OCI-LY1 (cell line): ENCODE measurements around the gene CD40LG.

Experiments
- EZH2 ChIP-seq: fragments of 200-600 bp; sonication (generic), shearing (Covaris generic); IDR thresholded peaks from 2 replicates; pipeline ENCODE4 v1.8.0; 2017; ENCODE audit warnings: borderline replicate concordance, mixed run types, mild to moderate bottlenecking, antibody characterized with exemption, low read length, moderate library complexity, mixed read lengths
- TF ChIP-seq, protein P1 (sequence below): fragments of 200-600 bp; sonication (generic), shearing (Covaris generic); IDR thresholded peaks from 2 replicates; pipeline ENCODE4 v1.5.1; 2017; ENCODE audit warnings: mild to moderate bottlenecking, antibody characterized with exemption, low read length, moderate library complexity, mixed read lengths

- TF ChIP-seq, protein P1, sequence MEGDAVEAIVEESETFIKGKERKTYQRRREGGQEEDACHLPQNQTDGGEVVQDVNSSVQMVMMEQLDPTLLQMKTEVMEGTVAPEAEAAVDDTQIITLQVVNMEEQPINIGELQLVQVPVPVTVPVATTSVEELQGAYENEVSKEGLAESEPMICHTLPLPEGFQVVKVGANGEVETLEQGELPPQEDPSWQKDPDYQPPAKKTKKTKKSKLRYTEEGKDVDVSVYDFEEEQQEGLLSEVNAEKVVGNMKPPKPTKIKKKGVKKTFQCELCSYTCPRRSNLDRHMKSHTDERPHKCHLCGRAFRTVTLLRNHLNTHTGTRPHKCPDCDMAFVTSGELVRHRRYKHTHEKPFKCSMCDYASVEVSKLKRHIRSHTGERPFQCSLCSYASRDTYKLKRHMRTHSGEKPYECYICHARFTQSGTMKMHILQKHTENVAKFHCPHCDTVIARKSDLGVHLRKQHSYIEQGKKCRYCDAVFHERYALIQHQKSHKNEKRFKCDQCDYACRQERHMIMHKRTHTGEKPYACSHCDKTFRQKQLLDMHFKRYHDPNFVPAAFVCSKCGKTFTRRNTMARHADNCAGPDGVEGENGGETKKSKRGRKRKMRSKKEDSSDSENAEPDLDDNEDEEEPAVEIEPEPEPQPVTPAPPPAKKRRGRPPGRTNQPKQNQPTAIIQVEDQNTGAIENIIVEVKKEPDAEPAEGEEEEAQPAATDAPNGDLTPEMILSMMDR, result no peak
- TF ChIP-seq EZH2, result no peak
Observed at GRCh38 chrX:136665258-136665900, 17.4 kb downstream of the CD40LG start.
